Natural killer cell (primary cell): ENCODE measurements around the gene OR51V1. TPM values are rescaled to one million over a fixed set of nuclear protein-coding genes. Genes with fewer than 3 reads are reported as not detected.

Experiments
- ATAC-seq, 3 donors: fragments of 150-1000 bp in 2 of 3; fragments of 200-7000 bp in 1 of 3; cut with Tn5 transposase; 1 replicate in 1 of 3; 2 replicates in 2 of 3; pipeline ENCODE4 v1.10.0; 2021; ENCODE audit warnings: mild to moderate bottlenecking in 2 of 3, moderate library complexity in 2 of 3
- DNase-seq, 2 donors: peaks; one replicate each; pipeline versions ENCODE4 v3.0.0 to v3.0.0-alpha.2; 2013 to 2021; ENCODE audit warnings: mixed read lengths in 1 of 2
- H3K27ac ChIP-seq: one replicate; pipeline ENCODE4 v1.5.1; 2013; ENCODE audit warnings: mild to moderate bottlenecking, low read length
- H3K27me3 ChIP-seq: one replicate; pipeline ENCODE4 v1.6.1; 2013; ENCODE audit warnings: low read length; ENCODE audit not compliant: control insufficient read depth, insufficient read depth
- H3K36me3 ChIP-seq: one replicate; pipeline ENCODE4 v1.6.1; 2013; ENCODE audit warnings: low read length; ENCODE audit not compliant: control insufficient read depth, insufficient read depth
- H3K4me1 ChIP-seq: one replicate; pipeline ENCODE4 v1.6.1; 2013; ENCODE audit warnings: low read length; ENCODE audit not compliant: control insufficient read depth, insufficient read depth
- H3K4me3 ChIP-seq: one replicate; pipeline ENCODE4 v1.5.1; 2013; ENCODE audit warnings: low read length
- H3K9me3 ChIP-seq: one replicate; pipeline ENCODE4 v1.6.1; 2013; ENCODE audit warnings: low read length; ENCODE audit not compliant: control insufficient read depth, insufficient read depth
- H3K27ac Mint-ChIP-seq, 2 donors: one replicate each; pipeline ENCODE4 v1.8.0; 2022; ENCODE audit warnings: mild to moderate bottlenecking in 2 of 2, mixed read lengths in 2 of 2, moderate library complexity in 1 of 2
- H3K27me3 Mint-ChIP-seq, 2 donors: one replicate each; pipeline ENCODE4 v1.8.0; 2022; ENCODE audit warnings: low read depth in 2 of 2, mixed read lengths in 2 of 2
- H3K36me3 Mint-ChIP-seq: one replicate; pipeline ENCODE4 v1.8.0; 2022; ENCODE audit warnings: mixed read lengths
- H3K4me1 Mint-ChIP-seq, 2 donors: one replicate each; pipeline ENCODE4 v1.8.0; 2022; ENCODE audit warnings: mixed read lengths in 2 of 2
- H3K4me3 Mint-ChIP-seq: one replicate; pipeline ENCODE4 v1.8.0; 2022; ENCODE audit warnings: mild to moderate bottlenecking, moderate library complexity, mixed read lengths
- H3K9me3 Mint-ChIP-seq, 2 donors: one replicate each; pipeline ENCODE4 v1.8.0; 2022; ENCODE audit warnings: mixed read lengths in 2 of 2
- WGBS: methylation state at CpG from one replicate; pipeline ENCODE4 v1.1.7; 2013; ENCODE audit warnings: missing lambda C conversion rate; ENCODE audit not compliant: insufficient coverage; 5-methylcytosine and 5-hydroxymethylcytosine counted together
- intact Hi-C: fragments of 100-400 bp; cut with micrococcal nuclease; formaldehyde crosslinking; loops from one replicate; pipeline ENCODE4 v1.14.2; 2022
- total RNA-seq, 4 donors: library from RNA; stranded (reverse); fragments of 120-200 nt in 1 of 4; gene quantifications; one replicate each; pipeline versions ENCODE4 v1.2.3 to v1.2.4, GENCODE V29; 2013 to 2022
- TF ChIP-seq, protein P1 (sequence below): fragments of 200-600 bp; IDR thresholded peaks from one replicate; pipeline ENCODE4 v1.8.0; 2022; ENCODE audit warnings: antibody characterized with exemption

OR51V1 gene
- total RNA-seq, 3 donors from 2014 or later (not counting 1 experiment from before 2014, with no cell fraction given): not detected

DNA sequence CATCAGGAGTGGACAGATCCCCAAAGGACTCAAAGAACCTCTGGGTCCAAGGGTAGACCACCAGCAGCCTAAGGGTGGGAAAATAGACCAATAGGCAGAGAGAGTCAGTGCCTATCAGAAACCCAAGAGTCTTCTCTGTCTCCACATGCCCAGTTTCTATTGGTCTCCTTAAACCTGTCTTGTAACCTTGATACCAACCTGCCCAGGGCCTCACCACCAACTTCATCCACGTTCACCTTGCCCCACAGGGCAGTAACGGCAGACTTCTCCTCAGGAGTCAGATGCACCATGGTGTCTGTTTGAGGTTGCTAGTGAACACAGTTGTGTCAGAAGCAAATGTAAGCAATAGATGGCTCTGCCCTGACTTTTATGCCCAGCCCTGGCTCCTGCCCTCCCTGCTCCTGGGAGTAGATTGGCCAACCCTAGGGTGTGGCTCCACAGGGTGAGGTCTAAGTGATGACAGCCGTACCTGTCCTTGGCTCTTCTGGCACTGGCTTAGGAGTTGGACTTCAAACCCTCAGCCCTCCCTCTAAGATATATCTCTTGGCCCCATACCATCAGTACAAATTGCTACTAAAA, 26.3 kb upstream of the OR51V1 start, which contains the start of gene HBB:
TSS of gene HBB (minus strand) at position 340 of the 579 bp plus-strand sequence. CDS start at position 290, 50 bp downstream.
- Mint-ChIP-seq H3K4me3 (no peak within 1 kb of the TSS), H3K9me3 (no peaks in the 10 kb centered on the region), H3K27ac (no peak within 1 kb of the TSS), H3K27me3 (no peaks in the 10 kb centered on the region), H3K4me1 (no peaks in the 10 kb centered on the region), H3K36me3 (no peaks in the 10 kb centered on the region)
- no peaks in the 10 kb centered on the region for H3K9me3 ChIP-seq
- no peaks in the 10 kb centered on the region for H3K27me3 ChIP-seq
- WGBS: 86% methylated on average over 3 of the region's 3 CpGs
- H3K4me3 ChIP-seq: no peak within 1 kb of the TSS
- no peaks in the 10 kb centered on the region for H3K36me3 ChIP-seq
- intact Hi-C loops: no loop called here
- DNase-seq: no peak
- no peak within 1 kb of the TSS for H3K27ac ChIP-seq
- TF ChIP-seq, protein P1, sequence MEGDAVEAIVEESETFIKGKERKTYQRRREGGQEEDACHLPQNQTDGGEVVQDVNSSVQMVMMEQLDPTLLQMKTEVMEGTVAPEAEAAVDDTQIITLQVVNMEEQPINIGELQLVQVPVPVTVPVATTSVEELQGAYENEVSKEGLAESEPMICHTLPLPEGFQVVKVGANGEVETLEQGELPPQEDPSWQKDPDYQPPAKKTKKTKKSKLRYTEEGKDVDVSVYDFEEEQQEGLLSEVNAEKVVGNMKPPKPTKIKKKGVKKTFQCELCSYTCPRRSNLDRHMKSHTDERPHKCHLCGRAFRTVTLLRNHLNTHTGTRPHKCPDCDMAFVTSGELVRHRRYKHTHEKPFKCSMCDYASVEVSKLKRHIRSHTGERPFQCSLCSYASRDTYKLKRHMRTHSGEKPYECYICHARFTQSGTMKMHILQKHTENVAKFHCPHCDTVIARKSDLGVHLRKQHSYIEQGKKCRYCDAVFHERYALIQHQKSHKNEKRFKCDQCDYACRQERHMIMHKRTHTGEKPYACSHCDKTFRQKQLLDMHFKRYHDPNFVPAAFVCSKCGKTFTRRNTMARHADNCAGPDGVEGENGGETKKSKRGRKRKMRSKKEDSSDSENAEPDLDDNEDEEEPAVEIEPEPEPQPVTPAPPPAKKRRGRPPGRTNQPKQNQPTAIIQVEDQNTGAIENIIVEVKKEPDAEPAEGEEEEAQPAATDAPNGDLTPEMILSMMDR: no peak
- no peaks in the 10 kb centered on the region for H3K4me1 ChIP-seq
- no peak for ATAC-seq

DNA sequence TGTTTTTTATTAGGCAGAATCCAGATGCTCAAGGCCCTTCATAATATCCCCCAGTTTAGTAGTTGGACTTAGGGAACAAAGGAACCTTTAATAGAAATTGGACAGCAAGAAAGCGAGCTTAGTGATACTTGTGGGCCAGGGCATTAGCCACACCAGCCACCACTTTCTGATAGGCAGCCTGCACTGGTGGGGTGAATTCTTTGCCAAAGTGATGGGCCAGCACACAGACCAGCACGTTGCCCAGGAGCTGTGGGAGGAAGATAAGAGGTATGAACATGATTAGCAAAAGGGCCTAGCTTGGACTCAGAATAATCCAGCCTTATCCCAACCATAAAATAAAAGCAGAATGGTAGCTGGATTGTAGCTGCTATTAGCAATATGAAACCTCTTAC, 25.0 kb upstream of the OR51V1 start:
- no peaks in the 10 kb centered on the region for H3K4me1 ChIP-seq
- no peaks in the 10 kb centered on the region for H3K9me3 ChIP-seq
- Mint-ChIP-seq H3K27ac (no peak overlapping the region), H3K4me1 (no peaks in the 10 kb centered on the region), H3K4me3 (no peak overlapping the region), H3K27me3 (no peaks in the 10 kb centered on the region), H3K36me3 (no peaks in the 10 kb centered on the region), H3K9me3 (peaks cover 2 to 3% of the 10 kb centered on the region in 2 donors)
- no peak overlapping the region for H3K27ac ChIP-seq
- H3K27me3 ChIP-seq: no peaks in the 10 kb centered on the region
- H3K36me3 ChIP-seq: no peaks in the 10 kb centered on the region
- intact Hi-C loops: no loop called here
- DNase-seq (no peak), ATAC-seq (no peak)
- WGBS: 63% methylated on average over 2 of the region's 2 CpGs
- H3K4me3 ChIP-seq: no peak overlapping the region
- TF ChIP-seq, protein P1: no peak

DNA sequence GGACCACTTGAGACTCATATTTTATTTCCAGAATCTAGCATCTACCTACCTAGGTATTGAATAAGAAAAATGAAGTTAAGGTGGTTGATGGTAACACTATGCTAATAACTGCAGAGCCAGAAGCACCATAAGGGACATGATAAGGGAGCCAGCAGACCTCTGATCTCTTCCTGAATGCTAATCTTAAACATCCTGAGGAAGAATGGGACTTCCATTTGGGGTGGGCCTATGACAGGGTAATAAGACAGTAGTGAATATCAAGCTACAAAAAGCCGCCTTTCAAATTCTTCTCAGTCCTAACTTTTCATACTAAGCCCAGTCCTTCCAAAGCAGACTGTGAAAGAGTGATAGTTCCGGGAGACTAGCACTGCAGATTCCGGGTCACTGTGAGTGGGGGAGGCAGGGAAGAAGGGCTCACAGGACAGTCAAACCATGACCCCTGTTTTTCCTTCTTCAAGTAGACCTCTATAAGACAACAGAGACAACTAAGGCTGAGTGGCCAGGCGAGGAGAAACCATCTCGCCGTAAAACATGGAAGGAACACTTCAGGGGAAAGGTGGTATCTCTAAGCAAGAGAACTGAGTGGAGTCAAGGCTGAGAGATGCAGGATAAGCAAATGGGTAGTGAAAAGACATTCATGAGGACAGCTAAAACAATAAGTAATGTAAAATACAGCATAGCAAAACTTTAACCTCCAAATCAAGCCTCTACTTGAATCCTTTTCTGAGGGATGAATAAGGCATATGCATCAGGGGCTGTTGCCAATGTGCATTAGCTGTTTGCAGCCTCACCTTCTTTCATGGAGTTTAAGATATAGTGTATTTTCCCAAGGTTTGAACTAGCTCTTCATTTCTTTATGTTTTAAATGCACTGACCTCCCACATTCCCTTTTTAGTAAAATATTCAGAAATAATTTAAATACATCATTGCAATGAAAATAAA, 24.3 kb upstream of the OR51V1 start:
- DNase-seq: no peak
- TF ChIP-seq, protein P1: no peak
- Mint-ChIP-seq H3K9me3 (peaks cover 3% of the 10 kb centered on the region in 2 donors), H3K27me3 (no peaks in the 10 kb centered on the region), H3K4me1 (no peaks in the 10 kb centered on the region), H3K36me3 (no peaks in the 10 kb centered on the region), H3K4me3 (no peak overlapping the region), H3K27ac (no peak overlapping the region)
- Histone ChIP-seq H3K9me3 (no peaks in the 10 kb centered on the region), H3K36me3 (no peaks in the 10 kb centered on the region), H3K4me1 (no peaks in the 10 kb centered on the region), H3K27me3 (no peaks in the 10 kb centered on the region), H3K4me3 (no peak overlapping the region), H3K27ac (no peak overlapping the region)
- ATAC-seq: no peak
- intact Hi-C loops: no loop called here
- 89% methylated on average over 3 of the region's 6 CpGs for WGBS
